ENCODE data around the gene MED12. TPM values are rescaled to one million over a fixed set of nuclear protein-coding genes. Genes with fewer than 3 reads are reported as not detected.

Gene MED12
- total RNA-seq, 2 experiments from 2014 or later: 23.1 to 31.1 TPM

- H3K4me2 ChIP-seq (ENCODE audit: low read length): peak overlapping the region; percentile 7; the same call in 1 of the 2 replicates
Measured at GRCh38 chrX:71098302-71098701, 20.1 kb upstream of the MED12 start.

GRCh38 chrX:71098951-71099506 is 19.4 kb upstream of the MED12 start:
- no peak overlapping the region for H3K27ac ChIP-seq (ENCODE audit: low read depth, low read length, poor library complexity, severe bottlenecking)

More at GRCh38 chrX:71098302-71098701, 20.1 kb upstream of the MED12 start:
- H3K36me3 ChIP-seq (ENCODE audit: insufficient read depth, low read length): no peaks in the 10 kb centered on the region
- H3K4me1 ChIP-seq (ENCODE audit: insufficient read depth, low read length, poor library complexity, severe bottlenecking): peaks cover 31% of the 10 kb centered on the region
- H4K20me1 ChIP-seq (ENCODE audit: insufficient read depth, low read length): no peaks in the 10 kb centered on the region
- intact Hi-C loops (cut with micrococcal nuclease; ENCODE audit: unreplicated experiment): loop anchor here (1.0 kb wide), 2 partner anchors 31 to 81 kb away; no protein-coding TSS in a partner anchor
- no TSS peak for BruUV-seq (replicated peaks)
- peak; percentile 78 for TF ChIP-seq CTCF (conservative IDR thresholded peaks at IDR 0.05; ENCODE audit: low read length)
- TF ChIP-seq EZH2phosphoT487 (IDR thresholded peaks at IDR 0.05; ENCODE audit: borderline replicate concordance, low read depth, low read length): no peak
- POLR2A ChIA-PET: interaction anchor here (0.7 to 1.1 kb wide), 2 partner anchors 13 to 20 kb away, joined by 3 to 4 read pairs; partner anchors contain the start of genes IL2RG and MED12
- H3K27ac ChIP-seq (ENCODE audit: low read depth, low read length, poor library complexity, severe bottlenecking): no peak overlapping the region
- H3K9me3 ChIP-seq (ENCODE audit: low read length): no peaks in the 10 kb centered on the region
- H3K4me3 ChIP-seq (ENCODE audit: low read depth, low read length, poor library complexity, severe bottlenecking): no peak overlapping the region
- no peaks in the 10 kb centered on the region for H3K9me2 ChIP-seq (ENCODE audit: insufficient read depth, low read length)
- CTCF ChIA-PET (ENCODE audit: unreplicated experiment): no interaction called here
- H2AFZ ChIP-seq (ENCODE audit: low read length): no peak overlapping the region
- H3K79me2 ChIP-seq (ENCODE audit: insufficient read depth, low read depth, low read length): no peaks in the 10 kb centered on the region
- DNase-seq (ENCODE audit: low spot score): peak; percentile 77

More at GRCh38 chrX:71098951-71099506, 19.4 kb upstream of the MED12 start:
- no peak overlapping the region for H3K4me3 ChIP-seq (ENCODE audit: low read depth, low read length, poor library complexity, severe bottlenecking)
- no TSS peak for BruUV-seq (replicated peaks)
- H4K20me1 ChIP-seq (ENCODE audit: insufficient read depth, low read length): no peaks in the 10 kb centered on the region
- no peaks in the 10 kb centered on the region for H3K9me2 ChIP-seq (ENCODE audit: insufficient read depth, low read length)
- no peak for TF ChIP-seq CTCF (conservative IDR thresholded peaks at IDR 0.05; ENCODE audit: low read length)
- no peak for TF ChIP-seq EZH2phosphoT487 (IDR thresholded peaks at IDR 0.05; ENCODE audit: borderline replicate concordance, low read depth, low read length)
- H3K79me2 ChIP-seq (ENCODE audit: insufficient read depth, low read depth, low read length): no peaks in the 10 kb centered on the region
- no peaks in the 10 kb centered on the region for H3K9me3 ChIP-seq (ENCODE audit: low read length)
- no peak for DNase-seq (ENCODE audit: low spot score)
- CTCF ChIA-PET (ENCODE audit: unreplicated experiment): no interaction called here
- H3K4me2 ChIP-seq (ENCODE audit: low read length): no peak overlapping the region
- no peaks in the 10 kb centered on the region for H3K36me3 ChIP-seq (ENCODE audit: insufficient read depth, low read length)
- peaks cover 38% of the 10 kb centered on the region for H3K4me1 ChIP-seq (ENCODE audit: insufficient read depth, low read length, poor library complexity, severe bottlenecking)
- H2AFZ ChIP-seq (ENCODE audit: low read length): no peak overlapping the region
- POLR2A ChIA-PET: interaction anchor here (0.6 kb wide), 2 partner anchors 9 to 267 kb away, joined by 3 read pairs; partner anchors contain the start of gene TAF1
- intact Hi-C loops (cut with micrococcal nuclease; ENCODE audit: unreplicated experiment): loop anchor here (1.0 kb wide), 2 partner anchors 30 to 80 kb away; no protein-coding TSS in a partner anchor
